ENCODE measurements around the gene NEMF. TPM values are rescaled to one million over a fixed set of nuclear protein-coding genes. Genes with fewer than 3 reads are reported as not detected.

The NEMF gene
- total RNA-seq, 2 donors from 2014 or later: 75.1 to 82.6 TPM

DNA sequence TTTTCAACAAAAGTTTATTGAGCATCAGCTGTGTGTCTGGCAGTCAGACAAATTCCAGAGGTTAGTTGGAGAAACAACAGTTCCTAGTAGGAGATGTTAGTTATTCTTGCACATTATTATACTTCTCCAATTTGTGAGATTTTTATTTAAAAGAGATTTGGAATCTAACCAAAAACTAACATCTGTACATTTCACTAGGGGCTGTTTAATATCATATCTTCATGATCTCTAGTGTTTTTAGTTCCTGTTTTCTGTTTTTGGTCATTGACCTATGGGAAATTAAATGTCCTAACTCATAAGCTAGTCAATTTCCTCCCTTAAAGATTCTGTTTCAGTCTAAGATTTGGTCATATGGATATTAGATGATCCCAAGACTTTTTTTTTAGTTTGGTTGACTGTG is 118.8 kb downstream of the NEMF start:
- no peaks in the 10 kb centered on the region for H3K9me3 Mint-ChIP-seq
- Histone ChIP-seq H3K36me3 (ENCODE audit: control insufficient read depth, insufficient read depth, low read length) (no peaks in the 10 kb centered on the region), H3K4me1 (ENCODE audit: control insufficient read depth, insufficient read depth, low read length) (no peaks in the 10 kb centered on the region), H3K9ac (ENCODE audit: extremely low read depth, low read length, poor library complexity, severe bottlenecking) (no peak overlapping the region), H3K27me3 (ENCODE audit: control insufficient read depth, insufficient read depth, low read length, poor library complexity, severe bottlenecking) (no peaks in the 10 kb centered on the region), H3K27ac (ENCODE audit: low read depth, low read length) (no peak overlapping the region), H3K9me3 (ENCODE audit: control insufficient read depth, low read length) (no peaks in the 10 kb centered on the region), H3K4me3 (ENCODE audit: low read length) (no peak overlapping the region)
- H3K27ac Mint-ChIP-seq: no peak overlapping the region
- no peaks in the 10 kb centered on the region for H3K4me1 Mint-ChIP-seq
- DNase-seq: no peak
- H3K36me3 Mint-ChIP-seq (ENCODE audit: low read depth): no peaks in the 10 kb centered on the region
- no peak overlapping the region for H3K4me3 Mint-ChIP-seq
- H3K27me3 Mint-ChIP-seq (ENCODE audit: insufficient read depth): peaks cover under 1% of the 10 kb centered on the region
- TF ChIP-seq CTCF (conservative IDR thresholded peaks at IDR 0.05): no peak

DNA sequence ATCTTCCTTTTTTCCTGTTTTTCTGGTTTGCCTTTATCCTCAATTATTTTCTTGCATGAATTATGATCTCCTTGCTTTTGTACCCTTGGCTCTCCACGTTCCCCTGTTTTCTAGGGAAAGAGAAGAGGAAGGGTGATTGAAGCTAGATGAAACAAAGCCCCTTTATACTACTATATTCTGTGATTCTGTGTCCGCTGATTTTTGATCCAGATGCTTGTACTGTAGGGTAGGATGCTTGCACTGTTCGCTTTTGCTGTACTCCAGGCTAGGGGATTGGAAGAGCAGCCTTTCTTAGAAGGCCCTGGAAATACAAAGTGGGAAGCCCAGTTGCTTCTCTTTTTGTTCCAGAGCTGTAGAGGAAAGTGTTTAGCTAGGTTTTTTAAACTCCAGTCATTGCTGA is 119.7 kb downstream of the NEMF start:
- H3K27ac ChIP-seq (ENCODE audit: low read depth, low read length): no peak overlapping the region
- Mint-ChIP-seq H3K4me1 (no peaks in the 10 kb centered on the region), H3K36me3 (ENCODE audit: low read depth) (no peaks in the 10 kb centered on the region), H3K27me3 (ENCODE audit: insufficient read depth) (peaks cover 6% of the 10 kb centered on the region), H3K4me3 (no peak overlapping the region), H3K27ac (no peak overlapping the region), H3K9me3 (no peaks in the 10 kb centered on the region)
- no peaks in the 10 kb centered on the region for H3K27me3 ChIP-seq (ENCODE audit: control insufficient read depth, insufficient read depth, low read length, poor library complexity, severe bottlenecking)
- H3K4me1 ChIP-seq (ENCODE audit: control insufficient read depth, insufficient read depth, low read length): no peaks in the 10 kb centered on the region
- H3K36me3 ChIP-seq (ENCODE audit: control insufficient read depth, insufficient read depth, low read length): no peaks in the 10 kb centered on the region
- no peak overlapping the region for H3K9ac ChIP-seq (ENCODE audit: extremely low read depth, low read length, poor library complexity, severe bottlenecking)
- no peak overlapping the region for H3K4me3 ChIP-seq (ENCODE audit: low read length)
- H3K9me3 ChIP-seq (ENCODE audit: control insufficient read depth, low read length): no peaks in the 10 kb centered on the region
- DNase-seq: no peak
- WGBS, 2 experiments (ENCODE audit: insufficient coverage in 1 of 2, insufficient read length in 1 of 2): 86 to 100% methylated on average over 2 of the region's 3 CpGs
- no peak for TF ChIP-seq CTCF (conservative IDR thresholded peaks at IDR 0.05)

Other genes with a start within 250 kb of the NEMF start
- gene RPL36AL, start 232.2 kb downstream of the NEMF start, total RNA-seq: 100 to 1,000 TPM; 167 to 176 TPM
- gene MGAT2, start 232.0 kb downstream of the NEMF start, total RNA-seq: 10 to 100 TPM; 21.4 to 23.5 TPM
- gene DNAAF2, start 217.5 kb downstream of the NEMF start, total RNA-seq: 10 to 100 TPM; 18.5 to 19.7 TPM
- gene POLE2, start 164.6 kb downstream of the NEMF start, total RNA-seq: 10 to 100 TPM; 25.5 to 33.6 TPM
- gene KLHDC1, start 159.7 kb downstream of the NEMF start, total RNA-seq: under 1 TPM; 0.35 to 0.77 TPM
- 10 to 100 TPM; 45.8 to 48.4 TPM for gene KLHDC2, start 84.6 kb downstream of the NEMF start, total RNA-seq
- 10 to 100 TPM; 45.2 to 46.7 TPM for gene ARF6, start 40.3 kb upstream of the NEMF start, total RNA-seq

All from endodermal cell (in vitro differentiated cells).